ENCODE results near the gene TLK1. TPM values are rescaled to one million over a fixed set of nuclear protein-coding genes. Genes with fewer than 3 reads are reported as not detected.
A peak's percentile ranks its signal among the peaks of the same experiment; 100 is the strongest.

The TLK1 gene
- total and polyA plus RNA-seq, 4 experiments from 2014 or later: 19.2 to 152 (median 95.9) TPM

- Mint-ChIP-seq H3K36me3 (peaks cover 64% of the 10 kb centered on the region in 2 donors), H3K9me3 (no peaks in the 10 kb centered on the region), H3K4me1 (peaks cover 4 to 7% (median 6%) of the 10 kb centered on the region in 4 donors), H3K27ac (no peak overlapping the region), H3K4me3 (no peak overlapping the region), H3K27me3 (no peaks in the 10 kb centered on the region)
- H3K36me3 ChIP-seq (ENCODE audit: insufficient read depth, low read length): peaks cover 39% of the 10 kb centered on the region
- CTCF ChIA-PET (ENCODE audit: partially characterized antibody): no interaction called here
- no peak overlapping the region for H3K4me3 ChIP-seq (ENCODE audit: low read length in 2 of 2)
- peaks cover 3% of the 10 kb centered on the region for H3K4me1 ChIP-seq (ENCODE audit: insufficient read depth, low read length)
- DNase-seq: no peak
- intact Hi-C loops (cut with micrococcal nuclease): no loop called here
- H3K9me3 ChIP-seq (ENCODE audit: control insufficient read depth in 1 of 2, low read length in 2 of 2): no peaks in the 10 kb centered on the region
- H3K27me3 ChIP-seq (ENCODE audit: insufficient read depth, low read length): no peaks in the 10 kb centered on the region
- POLR2A ChIA-PET (ENCODE audit: partially characterized antibody): no interaction called here
- H3K27ac ChIP-seq (ENCODE audit: low read depth, low read length): no peak overlapping the region
Measured at GRCh38 chr2:171049691-171050090, 111.0 kb downstream of the TLK1 start.

GRCh38 chr2:171046048-171046560 lies 114.6 kb downstream of the TLK1 start:
- H3K27ac Mint-ChIP-seq: no peak overlapping the region
- H3K4me1 Mint-ChIP-seq: peaks cover 29 to 31% (median 30%) of the 10 kb centered on the region in 4 donors
- H3K9me3 Mint-ChIP-seq: peaks cover 0 to 1% (median 0%) of the 10 kb centered on the region in 8 donors
- H3K27me3 Mint-ChIP-seq: no peaks in the 10 kb centered on the region
- H3K4me3 Mint-ChIP-seq: no peak overlapping the region
- peaks cover 41% of the 10 kb centered on the region for H3K36me3 ChIP-seq (ENCODE audit: insufficient read depth, low read length)
- H3K36me3 Mint-ChIP-seq: peaks cover 62 to 66% of the 10 kb centered on the region in 2 donors
- H3K27me3 ChIP-seq (ENCODE audit: insufficient read depth, low read length): no peaks in the 10 kb centered on the region
- POLR2A ChIA-PET (ENCODE audit: partially characterized antibody): no interaction called here
- no peak for DNase-seq
- H3K4me1 ChIP-seq (ENCODE audit: insufficient read depth, low read length): peaks cover 37% of the 10 kb centered on the region
- no peak overlapping the region for H3K4me3 ChIP-seq (ENCODE audit: low read length in 2 of 2)
- CTCF ChIA-PET (ENCODE audit: partially characterized antibody): no interaction called here
- intact Hi-C loops (cut with micrococcal nuclease): no loop called here
- H3K9me3 ChIP-seq (ENCODE audit: control insufficient read depth in 1 of 2, low read length in 2 of 2): no peaks in the 10 kb centered on the region
- H3K27ac ChIP-seq (ENCODE audit: low read depth, low read length): no peak overlapping the region

GRCh38 chr2:171044416-171044815 lies 116.3 kb downstream of the TLK1 start:
- POLR2A ChIA-PET (ENCODE audit: partially characterized antibody): no interaction called here
- Histone ChIP-seq H3K4me1 (ENCODE audit: insufficient read depth, low read length) (peaks cover 37% of the 10 kb centered on the region), H3K9me3 (ENCODE audit: control insufficient read depth in 1 of 2, low read length in 2 of 2) (no peaks in the 10 kb centered on the region), H3K27me3 (ENCODE audit: insufficient read depth, low read length) (no peaks in the 10 kb centered on the region), H3K4me3 (ENCODE audit: low read length in 2 of 2) (no peak overlapping the region), H3K27ac (ENCODE audit: low read depth, low read length) (no peak overlapping the region), H3K36me3 (ENCODE audit: insufficient read depth, low read length) (peaks cover 28% of the 10 kb centered on the region)
- peaks cover 57 to 59% of the 10 kb centered on the region in 2 donors for H3K36me3 Mint-ChIP-seq
- H3K4me3 Mint-ChIP-seq: peak overlapping the region in 5 of 8 donors; percentile 4 to 59 (median 35)
- H3K27ac Mint-ChIP-seq: peak overlapping the region; percentile 63 to 92 (median 84)
- H3K27me3 Mint-ChIP-seq: no peaks in the 10 kb centered on the region
- H3K9me3 Mint-ChIP-seq: peaks cover 0 to 1% (median 0%) of the 10 kb centered on the region in 8 donors
- intact Hi-C loops (cut with micrococcal nuclease): loop anchor here (5.0 kb wide), 1 partner anchor 113 kb away; no protein-coding TSS in a partner anchor
- peak in 3 of 5 donors; percentile 4 to 13 (median 13) for DNase-seq
- CTCF ChIA-PET (ENCODE audit: partially characterized antibody): interaction anchor here (1.6 kb wide), 1 partner anchor 43 kb away, joined by 3 read pairs; no protein-coding TSS in a partner anchor
- H3K4me1 Mint-ChIP-seq: peaks cover 30 to 37% (median 31%) of the 10 kb centered on the region in 4 donors

- H3K4me1 Mint-ChIP-seq: peaks cover 28 to 39% (median 31%) of the 10 kb centered on the region in 4 donors
- Histone ChIP-seq H3K9me3 (ENCODE audit: control insufficient read depth in 1 of 2, low read length in 2 of 2) (no peaks in the 10 kb centered on the region), H3K36me3 (ENCODE audit: insufficient read depth, low read length) (peaks cover 20% of the 10 kb centered on the region), H3K27ac (ENCODE audit: low read depth, low read length) (peak overlapping the region; percentile 5), H3K4me1 (ENCODE audit: insufficient read depth, low read length) (peaks cover 37% of the 10 kb centered on the region), H3K4me3 (ENCODE audit: low read length in 2 of 2) (no peak overlapping the region), H3K27me3 (ENCODE audit: insufficient read depth, low read length) (no peaks in the 10 kb centered on the region)
- intact Hi-C loops (cut with micrococcal nuclease): loop anchor here (2.0 to 5.0 kb wide), 2 partner anchors 44 to 115 kb away; no protein-coding TSS in a partner anchor
- peaks cover 58 to 59% of the 10 kb centered on the region in 2 donors for H3K36me3 Mint-ChIP-seq
- ChIA-PET CTCF (ENCODE audit: partially characterized antibody) (interaction anchor here (0.7 kb wide), 1 partner anchor 44 kb away, joined by 3 read pairs; no protein-coding TSS in a partner anchor), POLR2A (ENCODE audit: partially characterized antibody) (no interaction called here)
- peak overlapping the region; percentile 5 to 64 (median 35) for H3K4me3 Mint-ChIP-seq
- peaks cover 0 to 1% (median 0%) of the 10 kb centered on the region in 8 donors for H3K9me3 Mint-ChIP-seq
- H3K27me3 Mint-ChIP-seq: no peaks in the 10 kb centered on the region
- DNase-seq: peak in 3 of 5 donors; percentile 6 to 21 (median 10)
- H3K27ac Mint-ChIP-seq: peak overlapping the region; percentile 16 to 92 (median 85)
Measured at GRCh38 chr2:171042253-171042969, 118.3 kb downstream of the TLK1 start.

- Histone ChIP-seq H3K4me1 (ENCODE audit: insufficient read depth, low read length) (peaks cover 2% of the 10 kb centered on the region), H3K36me3 (ENCODE audit: insufficient read depth, low read length) (peaks cover 15% of the 10 kb centered on the region), H3K4me3 (ENCODE audit: low read length in 2 of 2) (no peak overlapping the region), H3K27ac (ENCODE audit: low read depth, low read length) (no peak overlapping the region), H3K27me3 (ENCODE audit: insufficient read depth, low read length) (no peaks in the 10 kb centered on the region), H3K9me3 (ENCODE audit: control insufficient read depth in 1 of 2, low read length in 2 of 2) (no peaks in the 10 kb centered on the region)
- H3K4me3 Mint-ChIP-seq: no peak overlapping the region
- CTCF ChIA-PET (ENCODE audit: partially characterized antibody): no interaction called here
- POLR2A ChIA-PET (ENCODE audit: partially characterized antibody): no interaction called here
- peaks cover 0 to 4% (median under 1%) of the 10 kb centered on the region in 8 donors for H3K9me3 Mint-ChIP-seq
- H3K27me3 Mint-ChIP-seq: no peaks in the 10 kb centered on the region
- DNase-seq: no peak
- peaks cover 9 to 15% (median 10%) of the 10 kb centered on the region in 4 donors for H3K4me1 Mint-ChIP-seq
- intact Hi-C loops (cut with micrococcal nuclease): loop anchor here (5.0 kb wide), 1 partner anchor 44 kb away; no protein-coding TSS in a partner anchor
- peak overlapping the region in 2 of 7 donors; percentile 68 to 84 for H3K27ac Mint-ChIP-seq
- H3K36me3 Mint-ChIP-seq: peaks cover 71 to 75% of the 10 kb centered on the region in 2 donors
Measured at GRCh38 chr2:171036532-171036931, 124.2 kb downstream of the TLK1 start.

GRCh38 chr2:171034315-171034714 lies 126.4 kb downstream of the TLK1 start:
- Mint-ChIP-seq H3K4me1 (peaks cover 1 to 12% (median 10%) of the 10 kb centered on the region in 4 donors), H3K27me3 (no peaks in the 10 kb centered on the region), H3K9me3 (peaks cover 0 to 4% (median under 1%) of the 10 kb centered on the region in 8 donors), H3K27ac (peak overlapping the region in 1 of 7 donors; percentile 7), H3K4me3 (no peak overlapping the region), H3K36me3 (peaks cover 71 to 73% of the 10 kb centered on the region in 2 donors)
- Histone ChIP-seq H3K9me3 (ENCODE audit: control insufficient read depth in 1 of 2, low read length in 2 of 2) (no peaks in the 10 kb centered on the region), H3K4me1 (ENCODE audit: insufficient read depth, low read length) (no peaks in the 10 kb centered on the region), H3K27ac (ENCODE audit: low read depth, low read length) (no peak overlapping the region), H3K27me3 (ENCODE audit: insufficient read depth, low read length) (no peaks in the 10 kb centered on the region), H3K36me3 (ENCODE audit: insufficient read depth, low read length) (peaks cover 15% of the 10 kb centered on the region), H3K4me3 (ENCODE audit: low read length in 2 of 2) (no peak overlapping the region)
- no peak for DNase-seq
- ChIA-PET POLR2A (ENCODE audit: partially characterized antibody) (no interaction called here), CTCF (ENCODE audit: partially characterized antibody) (no interaction called here)
- intact Hi-C loops (cut with micrococcal nuclease): no loop called here

GRCh38 chr2:171025214-171025613 lies 135.5 kb downstream of the TLK1 start:
- intact Hi-C loops (cut with micrococcal nuclease): no loop called here
- peaks cover 9 to 33% (median 25%) of the 10 kb centered on the region in 4 donors for H3K4me1 Mint-ChIP-seq
- peaks cover 11% of the 10 kb centered on the region for H3K36me3 ChIP-seq (ENCODE audit: insufficient read depth, low read length)
- H3K27ac ChIP-seq (ENCODE audit: low read depth, low read length): no peak overlapping the region
- H3K9me3 ChIP-seq (ENCODE audit: control insufficient read depth in 1 of 2, low read length in 2 of 2): no peaks in the 10 kb centered on the region
- H3K4me3 ChIP-seq (ENCODE audit: low read length in 2 of 2): no peak overlapping the region
- H3K27me3 ChIP-seq (ENCODE audit: insufficient read depth, low read length): no peaks in the 10 kb centered on the region
- H3K27me3 Mint-ChIP-seq: no peaks in the 10 kb centered on the region
- H3K36me3 Mint-ChIP-seq: peaks cover 37 to 53% of the 10 kb centered on the region in 2 donors
- POLR2A ChIA-PET (ENCODE audit: partially characterized antibody): no interaction called here
- CTCF ChIA-PET (ENCODE audit: partially characterized antibody): interaction anchor here (1.0 kb wide), 1 partner anchor 62 kb away, joined by 4 read pairs; no protein-coding TSS in a partner anchor
- H3K27ac Mint-ChIP-seq: peak overlapping the region in 2 of 7 donors; percentile 17 to 22
- H3K4me3 Mint-ChIP-seq: no peak overlapping the region
- no peaks in the 10 kb centered on the region for H3K9me3 Mint-ChIP-seq
- H3K4me1 ChIP-seq (ENCODE audit: insufficient read depth, low read length): peaks cover 9% of the 10 kb centered on the region
- DNase-seq: no peak

All from CD4-positive, alpha-beta memory T cell (primary cell).